IMR-90 (cell line): ENCODE measurements around the gene C3orf70. TPM values are rescaled to one million over a fixed set of nuclear protein-coding genes. Genes with fewer than 3 reads are reported as not detected.

Experiments
- ATAC-seq: fragments of 200-7000 bp; cut with Tn5 transposase; 2 replicates; pipeline ENCODE4 v1.9.1; 2020; ENCODE audit warnings: low read depth, mild to moderate bottlenecking, moderate library complexity
- BruUV-seq: library from RNA; stranded (reverse); fragments of 400-500 nt; replicated peaks from 2 replicates; lab custom pipeline; 2021; lab: Mats Ljungman, UMichigan
- CTCF ChIA-PET: fragments of 300-600 bp; formaldehyde crosslinking; extraction: SDS; loops from one replicate; lab custom pipeline; 2021; ENCODE audit warnings: antibody characterized with exemption; lab: Yijun Ruan, JAX
- POLR2A ChIA-PET: fragments of 300-600 bp; sonication (Branson Sonifier 250); formaldehyde crosslinking; loops from one replicate; lab custom pipeline; 2022; ENCODE audit warnings: antibody characterized with exemption; ENCODE audit not compliant: unreplicated experiment; lab: Charles Lee
- DNase-seq: peaks from one replicate; pipeline ENCODE4 v3.0.0; 2013
- H2AFZ ChIP-seq: replicated peaks from 2 replicates; pipeline ENCODE3; 2013; ENCODE audit warnings: low read length, mild to moderate bottlenecking; ENCODE audit not compliant: poor library complexity
- H2AK5ac ChIP-seq: 2 replicates; pipeline ENCODE4 v1.6.1; 2013; ENCODE audit warnings: low read depth, low read length, inconsistent platforms
- H2AK9ac ChIP-seq: replicated peaks from 2 replicates; pipeline ENCODE3; 2013; ENCODE audit warnings: mild to moderate bottlenecking, low read depth, low read length, moderate library complexity; ENCODE audit not compliant: poor library complexity
- H2BK120ac ChIP-seq: 2 replicates; pipeline ENCODE4 v1.6.1; 2013; ENCODE audit warnings: low read depth, low read length, inconsistent platforms
- H2BK15ac ChIP-seq: 3 replicates; pipeline ENCODE4 v1.6.1; 2013; ENCODE audit warnings: low read depth, low read length, inconsistent platforms
- H2BK20ac ChIP-seq: 2 replicates; pipeline ENCODE4 v1.6.1; 2013; ENCODE audit warnings: low read depth, mild to moderate bottlenecking, inconsistent platforms, low read length, moderate library complexity
- H2BK5ac ChIP-seq: 2 replicates; pipeline ENCODE4 v1.6.1; 2013; ENCODE audit warnings: mild to moderate bottlenecking, low read depth, low read length, inconsistent platforms; ENCODE audit not compliant: poor library complexity, severe bottlenecking
- H3K14ac ChIP-seq: replicated peaks from 2 replicates; pipeline ENCODE4 v1.6.1; 2013; ENCODE audit warnings: low read depth, low read length, inconsistent platforms
- H3K18ac ChIP-seq: 2 replicates; pipeline ENCODE4 v1.6.1; 2013; ENCODE audit warnings: low read depth, low read length, control low read depth
- H3K23ac ChIP-seq: 2 replicates; pipeline ENCODE4 v1.6.1; 2013; ENCODE audit warnings: low read depth, low read length, inconsistent platforms
- H3K27ac ChIP-seq: 2 replicates; pipeline ENCODE4 v1.5.1; 2013; ENCODE audit warnings: mild to moderate bottlenecking, control low read depth, low read length; ENCODE audit not compliant: insufficient read depth
- H3K27me3 ChIP-seq: 2 replicates; pipeline ENCODE4 v1.6.1; 2013; ENCODE audit warnings: low read length; ENCODE audit not compliant: control insufficient read depth, insufficient read depth
- H3K36me3 ChIP-seq: 2 replicates; pipeline ENCODE4 v1.6.1; 2013; ENCODE audit warnings: low read length, mixed read lengths; ENCODE audit not compliant: control insufficient read depth, insufficient read depth
- H3K4ac ChIP-seq: 2 replicates; pipeline ENCODE4 v1.6.1; 2013; ENCODE audit warnings: low read depth, low read length, inconsistent platforms
- H3K4me1 ChIP-seq: 2 replicates; pipeline ENCODE4 v1.6.1; 2013; ENCODE audit warnings: low read length, mixed read lengths; ENCODE audit not compliant: control insufficient read depth, insufficient read depth
- H3K4me2 ChIP-seq: 2 replicates; pipeline ENCODE4 v1.6.1; 2013; ENCODE audit warnings: low read depth, mild to moderate bottlenecking, control low read depth, low read length, moderate library complexity
- H3K4me3 ChIP-seq: 2 replicates; pipeline ENCODE4 v1.5.1; 2013; ENCODE audit warnings: low read depth, mild to moderate bottlenecking, control low read depth, low read length, moderate library complexity; ENCODE audit not compliant: insufficient read depth
- H3K56ac ChIP-seq: 2 replicates; pipeline ENCODE4 v1.6.1; 2013; ENCODE audit warnings: low read length, inconsistent platforms; ENCODE audit not compliant: insufficient read depth; ENCODE audit errors: extremely low read depth
- H3K79me1 ChIP-seq, 2 experiments: 2 replicates each; pipeline ENCODE4 v1.6.1; 2013; ENCODE audit warnings: low read length in 2 of 2, inconsistent platforms in 1 of 2, low read depth in 1 of 2
- H3K9ac ChIP-seq: 2 replicates; pipeline ENCODE4 v1.6.1; 2013; ENCODE audit warnings: low read depth, low read length, control low read depth
- H3K9me1 ChIP-seq: 2 replicates; pipeline ENCODE4 v1.6.1; 2013; ENCODE audit warnings: low read length, inconsistent platforms; ENCODE audit not compliant: insufficient read depth
- H3K9me3 ChIP-seq: 2 replicates; pipeline ENCODE4 v1.6.1; 2013; ENCODE audit warnings: low read length; ENCODE audit not compliant: control insufficient read depth, insufficient read depth
- H4K20me1 ChIP-seq: 2 replicates; pipeline ENCODE4 v1.6.1; 2013; ENCODE audit warnings: low read length, inconsistent platforms; ENCODE audit not compliant: insufficient read depth
- H4K5ac ChIP-seq: 2 replicates; pipeline ENCODE4 v1.6.1; 2013; ENCODE audit warnings: mild to moderate bottlenecking, low read depth, low read length, control low read depth
- H4K8ac ChIP-seq, 2 experiments: 2 replicates each; pipeline ENCODE4 v1.6.1; 2013; ENCODE audit warnings: low read depth in 2 of 2, low read length in 2 of 2, control low read depth in 1 of 2, inconsistent platforms in 1 of 2
- H4K91ac ChIP-seq: 2 replicates; pipeline ENCODE4 v1.6.1; 2013; ENCODE audit warnings: low read depth, low read length, inconsistent platforms; ENCODE audit not compliant: insufficient read depth
- MAFK ChIP-seq: IDR thresholded peaks from 2 replicates; pipeline ENCODE4 v1.6.1; 2012; ENCODE audit warnings: low read depth, low read length, improper control_type of control experiment
- RCOR1 ChIP-seq: IDR thresholded peaks from 2 replicates; pipeline ENCODE4 v1.6.1; 2012; ENCODE audit warnings: mild to moderate bottlenecking, low read length, improper control_type of control experiment; ENCODE audit not compliant: insufficient replicate concordance
- WGBS, 2 experiments: methylation state at CpG; one replicate each; pipeline versions ENCODE4 v1.1.5 to v1.1.7; 2013; ENCODE audit warnings: missing lambda C conversion rate in 2 of 2; ENCODE audit not compliant: insufficient read length in 1 of 2; ENCODE audit errors: extremely low coverage in 2 of 2; 5-methylcytosine and 5-hydroxymethylcytosine counted together
- dilution Hi-C: fragments of 300-500 bp; cut with HindIII; formaldehyde crosslinking; loops from one replicate; pipeline ENCODE4 v1.14.3; 2018; ENCODE audit warnings: low sequenced_read_pairs; ENCODE audit not compliant: unreplicated experiment
- in situ Hi-C: fragments of 300-500 bp; cut with MboI; formaldehyde crosslinking; loops from 3 replicates; pipeline ENCODE4 v1.14.3; 2019; ENCODE audit warnings: low sequenced_read_pairs, inconsistent platforms, mixed read lengths
- intact Hi-C: fragments of 100-400 bp; cut with micrococcal nuclease; formaldehyde crosslinking; loops from 2 replicates; pipeline ENCODE4 v1.10.0; 2022
- polyA plus RNA-seq, 3 experiments: library from polyadenylated mRNA; depleted of rRNA; stranded (reverse); fragments of >200 nt; gene quantifications; 2 replicates each; pipeline ENCODE4 v1.2.3, GENCODE V29; 2012; ENCODE audit warnings: low replicate concordance in 1 of 3
- total RNA-seq: library from RNA; depleted of rRNA; stranded (reverse); fragments of >200 nt; gene quantifications from 2 replicates; pipeline ENCODE4 v1.2.3, GENCODE V29; 2012

Gene C3orf70
- total and polyA plus RNA-seq, 2 of the 4 experiments (the other 2 are of a cell fraction), result 0.96 to 1.8 TPM

GRCh38 chr3:185197068-185197467, 44.2 kb upstream of the C3orf70 start:
- CTCF ChIA-PET, result no interaction called here
- in situ Hi-C loops, result loop anchor here (25.0 kb wide), 1 partner anchor 310 kb away; no protein-coding TSS in a partner anchor

More at GRCh38 chr3:185197068-185197467, 44.2 kb upstream of the C3orf70 start:
- Histone ChIP-seq H2AK5ac (no peak overlapping the region), H3K18ac (no peak overlapping the region), H3K27me3 (no peaks in the 10 kb centered on the region), H2BK15ac (no peak overlapping the region), H2AK9ac (no peak overlapping the region), H3K9me3 (no peaks in the 10 kb centered on the region), H3K27ac (no peak overlapping the region), H4K20me1 (no peaks in the 10 kb centered on the region), H2BK5ac (no peak overlapping the region), H3K23ac (no peak overlapping the region), H2BK120ac (no peak overlapping the region), H3K4me3 (no peak overlapping the region), H3K56ac (no peak overlapping the region), H3K4me1 (no peaks in the 10 kb centered on the region), H2BK20ac (no peak overlapping the region), H3K9me1 (peaks cover 4% of the 10 kb centered on the region), H2AFZ (no peak overlapping the region), H3K9ac (no peak overlapping the region), H4K91ac (no peak overlapping the region), H3K79me1 (no peaks in the 10 kb centered on the region), H3K4me2 (no peak overlapping the region), H3K14ac (no peak overlapping the region), H4K5ac (no peak overlapping the region), H4K8ac (no peak overlapping the region), H3K4ac (no peak overlapping the region), H3K36me3 (0 out of 2 replicates have a peak, but pooled peaks cover 3% of the 10 kb centered on the region)
- WGBS, 2 experiments, result 80% methylated on average over 1 of the region's 2 CpGs; no CpG with 5 or more reads in 1 of the 2 experiments
- POLR2A ChIA-PET, result no interaction called here
- TF ChIP-seq MAFK (peak; percentile 84), RCOR1 (no peak)
- dilution Hi-C loops, result no loop called here
- no TSS peak for BruUV-seq
- DNase-seq, result no peak
- intact Hi-C loops, result no loop called here
- ATAC-seq, result no peak
